ENCODE measurements around the gene PIGL. TPM values are rescaled to one million over a fixed set of nuclear protein-coding genes. Genes with fewer than 3 reads are reported as not detected.
A peak's percentile ranks its signal among the peaks of the same experiment; 100 is the strongest.

The PIGL gene
- total and polyA plus RNA-seq, 2 donors: 16.7 to 31.1 TPM

- DNase-seq (ENCODE audit: low read depth in 6 of 9, low spot score in 9 of 9): no peak
- H3K36me3 ChIP-seq (ENCODE audit: control insufficient read depth in 2 of 2, insufficient read depth in 2 of 2, low read length in 1 of 2): peaks cover 32 to 49% of the 10 kb centered on the region in 2 donors
- H3K9me3 ChIP-seq (ENCODE audit: control insufficient read depth in 2 of 2, insufficient read depth in 1 of 2, low read length in 1 of 2): no peaks in the 10 kb centered on the region
- no peaks in the 10 kb centered on the region for H3K27me3 ChIP-seq (ENCODE audit: control insufficient read depth in 2 of 2, insufficient read depth in 1 of 2, low read length in 1 of 2)
- no peak overlapping the region for H3K4me3 ChIP-seq (ENCODE audit: low read length in 2 of 2)
- no peak overlapping the region for H3K27ac ChIP-seq (ENCODE audit: low read depth in 1 of 2, low read length in 1 of 2)
- H3K4me1 ChIP-seq (ENCODE audit: control insufficient read depth in 2 of 2, insufficient read depth in 2 of 2, low read length in 2 of 2): peaks cover 0 to 4% of the 10 kb centered on the region in 2 donors
- WGBS: 95% methylated on average over 3 of the region's 3 CpGs
Measured at GRCh38 chr17:16343569-16343968, 126.6 kb downstream of the PIGL start.

GRCh38 chr17:16345565-16345964 is 128.6 kb downstream of the PIGL start:
- H3K27me3 ChIP-seq (ENCODE audit: control insufficient read depth in 2 of 2, insufficient read depth in 1 of 2, low read length in 1 of 2): no peaks in the 10 kb centered on the region
- WGBS: 96% methylated on average over 5 of the region's 5 CpGs
- no peaks in the 10 kb centered on the region for H3K9me3 ChIP-seq (ENCODE audit: control insufficient read depth in 2 of 2, insufficient read depth in 1 of 2, low read length in 1 of 2)
- DNase-seq (ENCODE audit: low read depth in 6 of 9, low spot score in 9 of 9): no peak
- H3K4me1 ChIP-seq (ENCODE audit: control insufficient read depth in 2 of 2, insufficient read depth in 2 of 2, low read length in 2 of 2): peaks cover 14 to 24% of the 10 kb centered on the region in 2 donors
- H3K27ac ChIP-seq (ENCODE audit: low read depth in 1 of 2, low read length in 1 of 2): no peak overlapping the region
- peaks cover 32 to 56% of the 10 kb centered on the region in 2 donors for H3K36me3 ChIP-seq (ENCODE audit: control insufficient read depth in 2 of 2, insufficient read depth in 2 of 2, low read length in 1 of 2)
- no peak overlapping the region for H3K4me3 ChIP-seq (ENCODE audit: low read length in 2 of 2)

GRCh38 chr17:16346721-16347271 is 129.8 kb downstream of the PIGL start:
- Histone ChIP-seq H3K4me3 (ENCODE audit: low read length in 2 of 2) (no peak overlapping the region), H3K27ac (ENCODE audit: low read depth in 1 of 2, low read length in 1 of 2) (no peak overlapping the region), H3K9me3 (ENCODE audit: control insufficient read depth in 2 of 2, insufficient read depth in 1 of 2, low read length in 1 of 2) (no peaks in the 10 kb centered on the region), H3K36me3 (ENCODE audit: control insufficient read depth in 2 of 2, insufficient read depth in 2 of 2, low read length in 1 of 2) (peaks cover 32 to 56% of the 10 kb centered on the region in 2 donors), H3K4me1 (ENCODE audit: control insufficient read depth in 2 of 2, insufficient read depth in 2 of 2, low read length in 2 of 2) (peaks cover 15 to 30% of the 10 kb centered on the region in 2 donors), H3K27me3 (ENCODE audit: control insufficient read depth in 2 of 2, insufficient read depth in 1 of 2, low read length in 1 of 2) (no peaks in the 10 kb centered on the region)
- WGBS: over 99% methylated on average over 6 of the region's 6 CpGs
- no peak for DNase-seq (ENCODE audit: low read depth in 6 of 9, low spot score in 9 of 9)

DNA sequence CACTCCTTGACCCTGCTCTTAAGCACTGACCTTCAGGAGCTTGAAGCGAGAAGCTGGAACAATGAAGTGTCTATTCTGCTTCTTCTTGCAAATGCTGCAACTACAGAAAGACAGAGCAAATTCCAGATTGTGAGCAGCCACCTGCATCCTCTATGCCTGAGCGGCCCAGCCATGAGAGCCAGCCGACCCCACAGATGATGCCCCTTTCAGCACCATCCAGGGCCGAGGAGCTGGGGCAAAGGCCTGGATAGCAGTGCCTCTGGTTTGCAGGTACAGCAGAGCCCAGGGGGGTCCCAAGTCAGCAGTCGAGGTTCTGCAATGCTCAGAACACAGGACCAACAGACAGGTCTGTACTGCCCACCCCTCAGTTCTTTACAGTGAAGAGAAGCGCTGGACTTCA is 131.6 kb downstream of the PIGL start:
- peak in 1 of 9 donors; percentile 5 for DNase-seq (ENCODE audit: low read depth in 6 of 9, low spot score in 9 of 9)
- Histone ChIP-seq H3K36me3 (ENCODE audit: control insufficient read depth in 2 of 2, insufficient read depth in 2 of 2, low read length in 1 of 2) (peaks cover 15 to 40% of the 10 kb centered on the region in 2 donors), H3K4me1 (ENCODE audit: control insufficient read depth in 2 of 2, insufficient read depth in 2 of 2, low read length in 2 of 2) (peaks cover 18 to 38% of the 10 kb centered on the region in 2 donors), H3K27me3 (ENCODE audit: control insufficient read depth in 2 of 2, insufficient read depth in 1 of 2, low read length in 1 of 2) (peaks cover 0 to 11% of the 10 kb centered on the region in 2 donors), H3K4me3 (ENCODE audit: low read length in 2 of 2) (no peak overlapping the region), H3K27ac (ENCODE audit: low read depth in 1 of 2, low read length in 1 of 2) (peak overlapping the region in 1 of 2 donors; percentile 92), H3K9me3 (ENCODE audit: control insufficient read depth in 2 of 2, insufficient read depth in 1 of 2, low read length in 1 of 2) (no peaks in the 10 kb centered on the region)
- 94% methylated on average over 6 of the region's 6 CpGs for WGBS

DNA sequence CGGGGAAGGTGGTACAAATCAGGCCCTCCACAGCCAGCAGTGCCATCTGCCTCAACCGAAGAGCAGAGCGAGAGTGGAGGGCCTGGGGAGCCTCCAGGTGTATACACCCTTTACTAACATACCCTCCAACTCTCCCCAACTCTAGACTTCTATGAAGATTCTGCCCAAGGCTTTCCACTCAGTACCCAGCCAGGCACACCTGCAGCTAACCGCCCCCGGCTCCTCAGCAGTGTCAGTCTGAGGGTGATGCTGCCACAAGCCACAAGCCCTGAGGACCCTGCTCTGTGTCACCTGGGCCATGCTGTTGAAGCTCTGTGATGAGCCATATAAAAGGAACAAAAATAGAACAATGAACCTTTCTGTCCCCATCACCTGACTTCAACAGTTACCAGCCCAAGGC is 132.4 kb downstream of the PIGL start:
- 7% methylated on average over 5 of the region's 5 CpGs for WGBS
- Histone ChIP-seq H3K9me3 (ENCODE audit: control insufficient read depth in 2 of 2, insufficient read depth in 1 of 2, low read length in 1 of 2) (no peaks in the 10 kb centered on the region), H3K27ac (ENCODE audit: low read depth in 1 of 2, low read length in 1 of 2) (peak overlapping the region; percentile 83 to 92), H3K4me3 (ENCODE audit: low read length in 2 of 2) (no peak overlapping the region), H3K27me3 (ENCODE audit: control insufficient read depth in 2 of 2, insufficient read depth in 1 of 2, low read length in 1 of 2) (peaks cover 0 to 14% of the 10 kb centered on the region in 2 donors), H3K36me3 (ENCODE audit: control insufficient read depth in 2 of 2, insufficient read depth in 2 of 2, low read length in 1 of 2) (peaks cover 7 to 32% of the 10 kb centered on the region in 2 donors), H3K4me1 (ENCODE audit: control insufficient read depth in 2 of 2, insufficient read depth in 2 of 2, low read length in 2 of 2) (peaks cover 18 to 40% of the 10 kb centered on the region in 2 donors)
- DNase-seq (ENCODE audit: low read depth in 6 of 9, low spot score in 9 of 9): peak; percentile 47 to 93 (median 80)

GRCh38 chr17:16351831-16352230 is 134.8 kb downstream of the PIGL start:
- H3K4me3 ChIP-seq (ENCODE audit: low read length in 2 of 2): peak overlapping the region; percentile 70 to 92
- H3K4me1 ChIP-seq (ENCODE audit: control insufficient read depth in 2 of 2, insufficient read depth in 2 of 2, low read length in 2 of 2): peaks cover 18 to 40% of the 10 kb centered on the region in 2 donors
- no peaks in the 10 kb centered on the region for H3K9me3 ChIP-seq (ENCODE audit: control insufficient read depth in 2 of 2, insufficient read depth in 1 of 2, low read length in 1 of 2)
- peaks cover 4 to 19% of the 10 kb centered on the region in 2 donors for H3K36me3 ChIP-seq (ENCODE audit: control insufficient read depth in 2 of 2, insufficient read depth in 2 of 2, low read length in 1 of 2)
- WGBS: 48% methylated on average over 10 of the region's 10 CpGs
- H3K27me3 ChIP-seq (ENCODE audit: control insufficient read depth in 2 of 2, insufficient read depth in 1 of 2, low read length in 1 of 2): peaks cover 0 to 14% of the 10 kb centered on the region in 2 donors
- DNase-seq (ENCODE audit: low read depth in 6 of 9, low spot score in 9 of 9): no peak
- peak overlapping the region in 1 of 2 donors; percentile 48 for H3K27ac ChIP-seq (ENCODE audit: low read depth in 1 of 2, low read length in 1 of 2)

DNA sequence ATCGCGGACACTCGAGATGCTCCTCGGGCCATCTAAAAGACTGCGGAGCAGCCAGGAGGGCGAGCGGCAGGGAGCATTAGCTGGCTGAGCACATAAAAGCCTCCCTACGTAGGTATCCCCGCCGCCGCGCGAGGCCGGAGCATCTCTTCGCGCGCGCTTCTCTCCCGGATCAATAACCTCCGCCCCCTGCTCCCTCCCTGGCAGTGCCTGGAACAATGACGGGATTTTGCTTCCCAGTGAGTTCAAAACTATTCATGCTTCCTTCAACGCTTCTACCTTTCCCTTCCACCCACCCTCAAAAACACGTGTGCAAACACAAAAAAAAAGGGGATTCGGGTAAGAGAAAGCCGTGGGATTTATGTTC is 135.3 kb downstream of the PIGL start:
- Histone ChIP-seq H3K27ac (ENCODE audit: low read depth in 1 of 2, low read length in 1 of 2) (peak overlapping the region in 1 of 2 donors; percentile 48), H3K9me3 (ENCODE audit: control insufficient read depth in 2 of 2, insufficient read depth in 1 of 2, low read length in 1 of 2) (no peaks in the 10 kb centered on the region), H3K4me1 (ENCODE audit: control insufficient read depth in 2 of 2, insufficient read depth in 2 of 2, low read length in 2 of 2) (peaks cover 18 to 40% of the 10 kb centered on the region in 2 donors), H3K27me3 (ENCODE audit: control insufficient read depth in 2 of 2, insufficient read depth in 1 of 2, low read length in 1 of 2) (peaks cover 0 to 14% of the 10 kb centered on the region in 2 donors), H3K36me3 (ENCODE audit: control insufficient read depth in 2 of 2, insufficient read depth in 2 of 2, low read length in 1 of 2) (peaks cover 0 to 14% of the 10 kb centered on the region in 2 donors), H3K4me3 (ENCODE audit: low read length in 2 of 2) (peak overlapping the region; percentile 70 to 92)
- 4% methylated on average over 25 of the region's 25 CpGs for WGBS
- peak in 3 of 9 donors; percentile 25 to 28 (median 28) for DNase-seq (ENCODE audit: low read depth in 6 of 9, low spot score in 9 of 9)

- H3K27ac ChIP-seq (ENCODE audit: low read depth in 1 of 2, low read length in 1 of 2): peak overlapping the region; percentile 48 to 70
- H3K9me3 ChIP-seq (ENCODE audit: control insufficient read depth in 2 of 2, insufficient read depth in 1 of 2, low read length in 1 of 2): no peaks in the 10 kb centered on the region
- peak overlapping the region; percentile 70 to 92 for H3K4me3 ChIP-seq (ENCODE audit: low read length in 2 of 2)
- H3K27me3 ChIP-seq (ENCODE audit: control insufficient read depth in 2 of 2, insufficient read depth in 1 of 2, low read length in 1 of 2): peaks cover 0 to 14% of the 10 kb centered on the region in 2 donors
- DNase-seq (ENCODE audit: low read depth in 6 of 9, low spot score in 9 of 9): peak in 7 of 9 donors; percentile 35 to 78 (median 47)
- H3K4me1 ChIP-seq (ENCODE audit: control insufficient read depth in 2 of 2, insufficient read depth in 2 of 2, low read length in 2 of 2): peaks cover 18 to 40% of the 10 kb centered on the region in 2 donors
- WGBS: under 1% methylated on average over 75 of the region's 75 CpGs
- peaks cover 0 to 11% of the 10 kb centered on the region in 2 donors for H3K36me3 ChIP-seq (ENCODE audit: control insufficient read depth in 2 of 2, insufficient read depth in 2 of 2, low read length in 1 of 2)
Measured at GRCh38 chr17:16352667-16353316, 135.8 kb downstream of the PIGL start.
